ENCODE data around the gene TRIM40. TPM values are rescaled to one million over a fixed set of nuclear protein-coding genes. Genes with fewer than 3 reads are reported as not detected.

TRIM40 gene
- under 1 TPM in 1 of 2 donors, not detected in 1; 0.02 TPM for polyA plus RNA-seq

- H3K4me3 ChIP-seq (ENCODE audit: low read depth in 1 of 2, low read length in 2 of 2): no peak within 1 kb of the TSS
- no peaks in the 10 kb centered on the region for H3K4me1 ChIP-seq (ENCODE audit: control insufficient read depth in 2 of 2, insufficient read depth in 2 of 2, low read length in 1 of 2)
- peaks cover 0 to 3% of the 10 kb centered on the region in 2 donors for H3K27me3 ChIP-seq (ENCODE audit: control insufficient read depth in 1 of 2, insufficient read depth in 2 of 2, low read length in 2 of 2)
- H3K36me3 ChIP-seq (ENCODE audit: control insufficient read depth in 2 of 2, insufficient read depth in 2 of 2, low read length in 1 of 2): no peaks in the 10 kb centered on the region
- no peak within 1 kb of the TSS for H3K27ac ChIP-seq (ENCODE audit: low read depth in 2 of 2, low read length in 1 of 2)
- no peaks in the 10 kb centered on the region for H3K9me3 ChIP-seq (ENCODE audit: control insufficient read depth in 2 of 2, insufficient read depth in 1 of 2, low read depth in 1 of 2, low read length in 1 of 2)
- WGBS, 2 donors: 48 to 69% methylated on average over 4 of the region's 4 CpGs
Observed at GRCh38 chr6:30135757-30136156, at the start of gene TRIM40. Gene TRIM40 (plus strand): TSS chr6:30136140. CDS start chr6:30137037, 897 bp downstream.

- H3K27ac ChIP-seq (ENCODE audit: low read depth in 2 of 2, low read length in 1 of 2): no peak overlapping the region
- H3K27me3 ChIP-seq (ENCODE audit: control insufficient read depth in 1 of 2, insufficient read depth in 2 of 2, low read length in 2 of 2): no peaks in the 10 kb centered on the region
- WGBS, 2 donors: 61 to 68% methylated on average over 5 of the region's 5 CpGs
- H3K4me1 ChIP-seq (ENCODE audit: control insufficient read depth in 2 of 2, insufficient read depth in 2 of 2, low read length in 1 of 2): peaks cover 4 to 6% of the 10 kb centered on the region in 2 donors
- H3K36me3 ChIP-seq (ENCODE audit: control insufficient read depth in 2 of 2, insufficient read depth in 2 of 2, low read length in 1 of 2): no peaks in the 10 kb centered on the region
- no peak overlapping the region for H3K4me3 ChIP-seq (ENCODE audit: low read depth in 1 of 2, low read length in 2 of 2)
- H3K9me3 ChIP-seq (ENCODE audit: control insufficient read depth in 2 of 2, insufficient read depth in 1 of 2, low read depth in 1 of 2, low read length in 1 of 2): no peaks in the 10 kb centered on the region
Observed at GRCh38 chr6:30087876-30088275, 48.1 kb upstream of the TRIM40 start.

GRCh38 chr6:30091577-30092381 lies 44.2 kb upstream of the TRIM40 start:
- 37 to 46% methylated on average over 11 of the region's 11 CpGs for WGBS, 2 donors
- Histone ChIP-seq H3K4me3 (ENCODE audit: low read depth in 1 of 2, low read length in 2 of 2) (no peak overlapping the region), H3K27me3 (ENCODE audit: control insufficient read depth in 1 of 2, insufficient read depth in 2 of 2, low read length in 2 of 2) (no peaks in the 10 kb centered on the region), H3K36me3 (ENCODE audit: control insufficient read depth in 2 of 2, insufficient read depth in 2 of 2, low read length in 1 of 2) (no peaks in the 10 kb centered on the region), H3K4me1 (ENCODE audit: control insufficient read depth in 2 of 2, insufficient read depth in 2 of 2, low read length in 1 of 2) (peaks cover 4 to 6% of the 10 kb centered on the region in 2 donors), H3K27ac (ENCODE audit: low read depth in 2 of 2, low read length in 1 of 2) (peak overlapping the region; percentile 50 to 81), H3K9me3 (ENCODE audit: control insufficient read depth in 2 of 2, insufficient read depth in 1 of 2, low read depth in 1 of 2, low read length in 1 of 2) (no peaks in the 10 kb centered on the region)

- no peaks in the 10 kb centered on the region for H3K36me3 ChIP-seq (ENCODE audit: control insufficient read depth in 2 of 2, insufficient read depth in 2 of 2, low read length in 1 of 2)
- H3K4me1 ChIP-seq (ENCODE audit: control insufficient read depth in 2 of 2, insufficient read depth in 2 of 2, low read length in 1 of 2): peaks cover 4 to 6% of the 10 kb centered on the region in 2 donors
- no peaks in the 10 kb centered on the region for H3K27me3 ChIP-seq (ENCODE audit: control insufficient read depth in 1 of 2, insufficient read depth in 2 of 2, low read length in 2 of 2)
- 73 to 74% methylated on average over 6 of the region's 6 CpGs for WGBS, 2 donors
- H3K4me3 ChIP-seq (ENCODE audit: low read depth in 1 of 2, low read length in 2 of 2): no peak overlapping the region
- H3K9me3 ChIP-seq (ENCODE audit: control insufficient read depth in 2 of 2, insufficient read depth in 1 of 2, low read depth in 1 of 2, low read length in 1 of 2): no peaks in the 10 kb centered on the region
- no peak overlapping the region for H3K27ac ChIP-seq (ENCODE audit: low read depth in 2 of 2, low read length in 1 of 2)
Observed at GRCh38 chr6:30092852-30093543, 42.9 kb upstream of the TRIM40 start.

- no peak overlapping the region for H3K4me3 ChIP-seq (ENCODE audit: low read depth in 1 of 2, low read length in 2 of 2)
- peaks cover 4 to 6% of the 10 kb centered on the region in 2 donors for H3K4me1 ChIP-seq (ENCODE audit: control insufficient read depth in 2 of 2, insufficient read depth in 2 of 2, low read length in 1 of 2)
- H3K36me3 ChIP-seq (ENCODE audit: control insufficient read depth in 2 of 2, insufficient read depth in 2 of 2, low read length in 1 of 2): no peaks in the 10 kb centered on the region
- H3K27me3 ChIP-seq (ENCODE audit: control insufficient read depth in 1 of 2, insufficient read depth in 2 of 2, low read length in 2 of 2): no peaks in the 10 kb centered on the region
- 76% methylated on average over 5 of the region's 5 CpGs for WGBS, 2 donors
- H3K9me3 ChIP-seq (ENCODE audit: control insufficient read depth in 2 of 2, insufficient read depth in 1 of 2, low read depth in 1 of 2, low read length in 1 of 2): no peaks in the 10 kb centered on the region
- H3K27ac ChIP-seq (ENCODE audit: low read depth in 2 of 2, low read length in 1 of 2): no peak overlapping the region
Observed at GRCh38 chr6:30093951-30094661, 41.8 kb upstream of the TRIM40 start.

- 33 to 54% methylated on average over 1 of the region's 1 CpG for WGBS, 2 donors
- Histone ChIP-seq H3K9me3 (ENCODE audit: control insufficient read depth in 2 of 2, insufficient read depth in 1 of 2, low read depth in 1 of 2, low read length in 1 of 2) (no peaks in the 10 kb centered on the region), H3K27ac (ENCODE audit: low read depth in 2 of 2, low read length in 1 of 2) (no peak overlapping the region), H3K27me3 (ENCODE audit: control insufficient read depth in 1 of 2, insufficient read depth in 2 of 2, low read length in 2 of 2) (peaks cover 0 to 3% of the 10 kb centered on the region in 2 donors), H3K4me1 (ENCODE audit: control insufficient read depth in 2 of 2, insufficient read depth in 2 of 2, low read length in 1 of 2) (peaks cover 4 to 10% of the 10 kb centered on the region in 2 donors), H3K4me3 (ENCODE audit: low read depth in 1 of 2, low read length in 2 of 2) (no peak overlapping the region), H3K36me3 (ENCODE audit: control insufficient read depth in 2 of 2, insufficient read depth in 2 of 2, low read length in 1 of 2) (no peaks in the 10 kb centered on the region)
Observed at GRCh38 chr6:30096829-30097228, 39.1 kb upstream of the TRIM40 start.

- H3K27ac ChIP-seq (ENCODE audit: low read depth in 2 of 2, low read length in 1 of 2): no peak overlapping the region
Observed at GRCh38 chr6:30097902-30098768, 37.8 kb upstream of the TRIM40 start.

GRCh38 chr6:30100154-30100553 lies 35.8 kb upstream of the TRIM40 start:
- peaks cover 0 to 7% of the 10 kb centered on the region in 2 donors for H3K4me1 ChIP-seq (ENCODE audit: control insufficient read depth in 2 of 2, insufficient read depth in 2 of 2, low read length in 1 of 2)
- H3K4me3 ChIP-seq (ENCODE audit: low read depth in 1 of 2, low read length in 2 of 2): peak overlapping the region in 1 of 2 donors; percentile 47
- no peaks in the 10 kb centered on the region for H3K36me3 ChIP-seq (ENCODE audit: control insufficient read depth in 2 of 2, insufficient read depth in 2 of 2, low read length in 1 of 2)
- H3K27me3 ChIP-seq (ENCODE audit: control insufficient read depth in 1 of 2, insufficient read depth in 2 of 2, low read length in 2 of 2): peaks cover 0 to 3% of the 10 kb centered on the region in 2 donors
- H3K27ac ChIP-seq (ENCODE audit: low read depth in 2 of 2, low read length in 1 of 2): peak overlapping the region in 1 of 2 donors; percentile 15
- WGBS, 2 donors: 38 to 45% methylated on average over 8 of the region's 8 CpGs
- no peaks in the 10 kb centered on the region for H3K9me3 ChIP-seq (ENCODE audit: control insufficient read depth in 2 of 2, insufficient read depth in 1 of 2, low read depth in 1 of 2, low read length in 1 of 2)

More at GRCh38 chr6:30097902-30098768, 37.8 kb upstream of the TRIM40 start:
- no peaks in the 10 kb centered on the region for H3K9me3 ChIP-seq (ENCODE audit: control insufficient read depth in 2 of 2, insufficient read depth in 1 of 2, low read depth in 1 of 2, low read length in 1 of 2)
- WGBS, 2 donors: 67 to 72% methylated on average over 4 of the region's 4 CpGs
- peaks cover 0 to 7% of the 10 kb centered on the region in 2 donors for H3K4me1 ChIP-seq (ENCODE audit: control insufficient read depth in 2 of 2, insufficient read depth in 2 of 2, low read length in 1 of 2)
- peaks cover 0 to 3% of the 10 kb centered on the region in 2 donors for H3K27me3 ChIP-seq (ENCODE audit: control insufficient read depth in 1 of 2, insufficient read depth in 2 of 2, low read length in 2 of 2)
- no peaks in the 10 kb centered on the region for H3K36me3 ChIP-seq (ENCODE audit: control insufficient read depth in 2 of 2, insufficient read depth in 2 of 2, low read length in 1 of 2)
- H3K4me3 ChIP-seq (ENCODE audit: low read depth in 1 of 2, low read length in 2 of 2): no peak overlapping the region
